Body of pancreas (tissue), 4 donors: ENCODE data around the gene ATP5MC2.

Source experiments
- POLR2A ChIP-seq, 3 donors: fragments of 450-650 bp; IDR thresholded peaks; one replicate each; pipeline ENCODE4 v1.6.1; 2016; ENCODE audit warnings: antibody characterized with exemption in 3 of 3, mild to moderate bottlenecking in 2 of 3
- TF ChIP-seq, protein P1 (sequence below), 7 experiments: fragments of 450-650 bp in 4 of 7; fragments of 200-600 bp in 3 of 7; sonication (generic) in 3 of 7; IDR thresholded peaks; one replicate each; pipeline ENCODE4 v1.5.1; 2016 to 2019; ENCODE audit warnings: antibody characterized with exemption in 7 of 7

- TF ChIP-seq, protein P1, sequence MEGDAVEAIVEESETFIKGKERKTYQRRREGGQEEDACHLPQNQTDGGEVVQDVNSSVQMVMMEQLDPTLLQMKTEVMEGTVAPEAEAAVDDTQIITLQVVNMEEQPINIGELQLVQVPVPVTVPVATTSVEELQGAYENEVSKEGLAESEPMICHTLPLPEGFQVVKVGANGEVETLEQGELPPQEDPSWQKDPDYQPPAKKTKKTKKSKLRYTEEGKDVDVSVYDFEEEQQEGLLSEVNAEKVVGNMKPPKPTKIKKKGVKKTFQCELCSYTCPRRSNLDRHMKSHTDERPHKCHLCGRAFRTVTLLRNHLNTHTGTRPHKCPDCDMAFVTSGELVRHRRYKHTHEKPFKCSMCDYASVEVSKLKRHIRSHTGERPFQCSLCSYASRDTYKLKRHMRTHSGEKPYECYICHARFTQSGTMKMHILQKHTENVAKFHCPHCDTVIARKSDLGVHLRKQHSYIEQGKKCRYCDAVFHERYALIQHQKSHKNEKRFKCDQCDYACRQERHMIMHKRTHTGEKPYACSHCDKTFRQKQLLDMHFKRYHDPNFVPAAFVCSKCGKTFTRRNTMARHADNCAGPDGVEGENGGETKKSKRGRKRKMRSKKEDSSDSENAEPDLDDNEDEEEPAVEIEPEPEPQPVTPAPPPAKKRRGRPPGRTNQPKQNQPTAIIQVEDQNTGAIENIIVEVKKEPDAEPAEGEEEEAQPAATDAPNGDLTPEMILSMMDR (IDR thresholded peaks at IDR 0.05): no peak
- TF ChIP-seq POLR2A (IDR thresholded peaks at IDR 0.05): no peak
Measured at GRCh38 chr12:53706080-53706479, 30.2 kb upstream of the ATP5MC2 start.
